ENCODE results near the gene CSNK2B.

Gene CSNK2B

DNA sequence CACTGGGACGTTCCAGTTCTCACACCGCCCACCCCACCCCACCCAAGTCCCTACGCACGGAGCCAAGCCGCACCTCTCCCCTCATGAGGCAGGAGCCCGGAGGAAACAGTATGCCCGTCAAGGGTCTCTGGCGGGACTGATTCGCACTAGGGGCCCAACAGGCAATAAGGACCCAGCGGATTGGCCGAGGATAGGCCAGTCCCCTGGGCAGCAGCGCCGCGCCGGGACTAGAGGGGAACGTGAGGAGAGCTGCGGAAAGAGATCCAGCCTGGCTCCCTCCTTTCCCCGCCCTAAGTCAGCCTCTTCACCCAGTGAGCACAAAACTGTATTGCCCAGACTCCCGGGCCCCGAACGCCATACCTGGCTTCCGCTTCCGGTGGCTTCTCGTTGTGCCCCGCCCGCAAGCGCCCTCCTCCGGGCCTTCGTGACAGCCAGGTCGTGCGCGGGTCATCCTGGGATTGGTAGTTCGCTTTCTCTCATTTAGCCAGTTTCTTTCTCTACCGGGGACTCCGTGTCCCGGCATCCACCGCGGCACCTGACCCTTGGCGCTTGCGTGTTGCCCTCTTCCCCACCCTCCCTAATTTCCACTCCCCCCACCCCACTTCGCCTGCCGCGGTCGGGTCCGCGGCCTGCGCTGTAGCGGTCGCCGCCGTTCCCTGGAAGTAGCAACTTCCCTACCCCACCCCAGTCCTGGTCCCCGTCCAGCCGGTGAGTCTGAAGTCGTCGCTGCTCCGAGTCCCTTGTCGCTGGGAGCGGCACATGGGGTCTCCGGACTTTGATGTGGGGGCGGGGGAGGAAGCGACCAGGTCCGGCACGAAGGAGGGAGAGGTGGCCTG lies at the start of gene CSNK2B:
TSS of gene CSNK2B (plus strand) at position 580 of the 836 bp plus-strand sequence. CDS start 752 bp downstream, outside the sequence.
- in situ Hi-C loops (cut with MboI; ENCODE audit: low sequenced_read_pairs), result loop anchor here (25.0 kb wide), 1 partner anchor 297 kb away; the partner anchor contains the start of genes DXO, NELFE and SKIC2

- in situ Hi-C loops (cut with MboI; ENCODE audit: low sequenced_read_pairs), result no loop called here
Measured at GRCh38 chr6:31617010-31617409, 48.9 kb upstream of the CSNK2B start.

GRCh38 chr6:31619805-31620585 lies 45.9 kb upstream of the CSNK2B start:
- in situ Hi-C loops (cut with MboI; ENCODE audit: low sequenced_read_pairs), result no loop called here

GRCh38 chr6:31620586-31621319 lies 45.1 kb upstream of the CSNK2B start, which contains the start of gene PRRC2A:
PRRC2A (plus strand) TSS chr6:31620715; CDS start chr6:31622790, 2,075 bp downstream.
- in situ Hi-C loops (cut with MboI; ENCODE audit: low sequenced_read_pairs), result no loop called here

DNA sequence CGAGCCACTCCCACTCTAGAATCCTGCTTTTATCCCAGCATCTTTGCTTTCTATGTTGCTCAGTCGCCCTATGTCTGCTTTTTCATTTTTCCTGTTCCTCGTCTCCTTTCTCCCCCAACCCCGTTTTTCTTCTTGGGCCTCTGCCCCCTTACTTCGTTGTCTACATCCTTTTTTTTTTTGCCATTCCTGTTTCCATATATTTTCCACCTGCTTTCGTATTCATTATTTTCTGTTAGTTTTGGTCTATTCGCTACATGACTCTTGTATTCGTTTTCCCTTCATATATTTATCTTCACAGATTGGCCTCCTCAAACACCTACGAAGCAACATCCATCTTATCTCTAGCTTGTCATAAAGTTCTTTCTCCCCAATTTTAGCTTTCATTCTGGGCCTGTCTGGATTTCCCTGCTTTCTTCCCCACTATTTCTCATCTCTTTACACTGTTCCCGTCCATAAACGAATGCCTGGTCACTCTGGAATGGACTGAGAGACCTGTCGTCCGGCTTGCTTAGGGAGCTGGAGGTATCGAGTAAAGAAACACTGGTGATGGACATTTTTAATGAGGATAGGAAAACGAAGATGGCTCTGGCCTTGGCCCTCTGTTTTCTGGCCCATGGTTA lies 44.5 kb upstream of the CSNK2B start:
- in situ Hi-C loops (cut with MboI; ENCODE audit: low sequenced_read_pairs), result no loop called here

DNA sequence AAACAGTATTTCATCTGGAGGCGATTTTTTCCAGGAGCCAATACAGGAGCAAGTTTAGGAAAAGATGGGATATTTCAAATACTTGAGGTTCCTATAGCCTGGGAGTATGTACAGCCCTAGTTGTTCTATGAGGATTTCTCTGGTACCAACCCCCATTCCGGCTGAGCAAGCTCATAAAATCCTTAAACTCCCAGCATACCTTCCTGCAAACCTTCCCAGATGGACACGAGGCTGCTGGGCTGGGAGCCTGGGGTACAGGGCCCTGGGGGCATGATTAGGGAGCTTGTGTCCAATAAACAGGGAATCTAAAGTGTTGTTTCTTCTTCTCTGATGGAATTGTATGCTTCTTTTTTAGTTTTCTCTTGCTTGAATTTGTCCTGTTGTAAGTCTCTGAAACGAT lies 43.9 kb upstream of the CSNK2B start:
- in situ Hi-C loops (cut with MboI; ENCODE audit: low sequenced_read_pairs), result no loop called here

DNA sequence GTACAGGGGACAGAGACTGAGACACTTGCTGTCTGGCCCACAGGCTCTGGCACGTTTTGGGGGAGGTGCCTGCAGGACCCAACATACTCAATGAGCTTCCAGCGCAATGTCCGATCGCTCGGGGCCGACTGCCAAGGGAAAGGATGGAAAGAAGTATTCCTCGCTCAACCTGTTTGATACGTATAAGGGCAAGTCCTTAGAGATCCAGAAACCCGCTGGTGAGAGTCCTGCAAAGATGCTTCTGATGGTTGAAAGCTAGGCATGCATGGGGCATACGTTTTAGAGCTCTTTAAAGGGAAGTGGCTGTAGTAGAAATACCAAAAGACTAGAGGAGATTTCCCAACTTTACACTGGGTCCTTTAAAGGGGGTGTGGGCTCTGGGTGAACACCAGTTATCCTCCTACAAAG lies 43.2 kb upstream of the CSNK2B start:
- in situ Hi-C loops (cut with MboI; ENCODE audit: low sequenced_read_pairs), result no loop called here

- in situ Hi-C loops (cut with MboI; ENCODE audit: low sequenced_read_pairs), result no loop called here
Measured at GRCh38 chr6:31624070-31624469, 41.8 kb upstream of the CSNK2B start.

- in situ Hi-C loops (cut with MboI; ENCODE audit: low sequenced_read_pairs), result no loop called here
Measured at GRCh38 chr6:31626952-31627351, 38.9 kb upstream of the CSNK2B start.

DNA sequence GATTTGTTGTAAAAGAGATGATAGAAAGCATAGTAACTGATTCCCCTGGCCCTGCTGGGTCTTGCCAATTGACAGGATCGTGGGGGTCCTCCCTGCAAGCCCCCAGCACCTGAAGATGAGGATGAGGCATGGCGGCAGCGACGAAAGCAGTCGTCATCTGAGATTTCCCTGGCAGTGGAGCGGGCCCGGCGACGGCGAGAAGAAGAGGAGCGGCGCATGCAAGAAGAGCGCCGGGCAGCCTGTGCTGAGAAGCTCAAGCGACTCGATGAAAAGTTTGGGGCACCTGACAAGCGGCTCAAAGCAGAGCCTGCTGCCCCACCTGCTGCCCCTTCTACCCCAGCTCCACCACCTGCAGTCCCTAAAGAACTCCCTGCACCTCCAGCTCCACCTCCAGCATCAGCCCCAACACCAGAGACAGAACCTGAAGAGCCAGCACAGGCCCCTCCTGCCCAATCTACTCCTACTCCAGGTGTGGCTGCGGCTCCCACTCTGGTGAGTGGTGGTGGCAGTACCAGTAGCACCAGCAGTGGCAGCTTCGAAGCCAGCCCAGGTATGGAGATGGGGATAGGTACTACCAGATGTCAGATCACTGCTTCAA lies 38.1 kb upstream of the CSNK2B start:
- in situ Hi-C loops (cut with MboI; ENCODE audit: low sequenced_read_pairs), result no loop called here

DNA sequence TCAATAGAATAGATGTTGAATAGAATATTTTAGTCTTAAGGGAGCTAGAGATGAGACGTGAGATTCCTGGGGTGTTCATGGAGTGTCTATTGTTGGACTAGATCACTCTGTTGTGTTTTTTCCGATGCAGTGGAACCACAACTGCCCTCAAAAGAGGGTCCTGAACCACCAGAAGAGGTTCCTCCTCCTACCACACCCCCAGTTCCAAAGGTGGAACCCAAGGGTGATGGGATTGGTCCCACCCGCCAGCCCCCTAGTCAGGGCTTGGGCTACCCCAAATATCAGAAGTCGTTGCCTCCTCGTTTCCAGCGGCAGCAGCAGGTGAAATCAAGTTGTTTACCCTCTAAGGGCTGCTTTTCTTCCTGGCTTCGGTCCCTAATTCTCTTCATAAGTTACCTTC lies 36.9 kb upstream of the CSNK2B start:
- in situ Hi-C loops (cut with MboI; ENCODE audit: low sequenced_read_pairs), result no loop called here

DNA sequence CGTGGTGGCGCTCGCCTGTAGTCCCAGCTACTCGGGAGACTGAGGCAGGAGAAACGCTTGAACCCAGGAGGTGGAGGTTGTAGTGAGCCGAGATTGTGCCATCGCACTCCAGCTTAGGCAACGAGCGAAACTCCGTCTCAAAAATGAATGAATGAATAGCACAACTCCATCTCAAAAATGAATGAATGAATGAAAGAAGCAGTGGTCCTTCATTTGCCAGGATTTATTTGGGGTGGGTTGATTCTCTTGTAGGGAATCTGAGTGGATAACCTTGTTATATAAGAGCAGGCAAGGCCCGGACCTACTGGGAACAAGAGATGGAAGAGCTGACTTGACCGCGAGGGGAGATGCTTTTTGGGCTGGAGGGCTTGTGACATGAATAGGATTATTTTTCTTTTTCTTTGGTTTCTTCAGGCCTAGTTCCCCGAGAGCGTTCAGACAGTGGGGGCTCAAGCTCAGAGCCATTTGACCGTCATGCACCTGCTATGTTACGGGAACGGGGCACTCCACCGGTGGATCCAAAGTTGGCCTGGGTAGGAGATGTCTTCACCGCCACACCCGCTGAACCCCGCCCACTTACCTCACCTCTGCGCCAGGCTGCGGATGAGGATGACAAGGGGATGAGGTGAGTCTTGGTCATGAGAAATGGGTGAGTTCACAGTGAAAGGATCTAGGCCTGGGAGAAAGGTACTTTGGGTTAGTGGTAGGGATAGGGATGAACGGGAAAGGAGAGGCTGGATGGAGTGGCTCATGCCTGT lies 35.5 kb upstream of the CSNK2B start:
- in situ Hi-C loops (cut with MboI; ENCODE audit: low sequenced_read_pairs), result no loop called here

GRCh38 chr6:31631209-31631608 lies 34.7 kb upstream of the CSNK2B start:
- in situ Hi-C loops (cut with MboI; ENCODE audit: low sequenced_read_pairs), result no loop called here

- in situ Hi-C loops (cut with MboI; ENCODE audit: low sequenced_read_pairs), result no loop called here
Measured at GRCh38 chr6:31631681-31632278, 34.1 kb upstream of the CSNK2B start.

DNA sequence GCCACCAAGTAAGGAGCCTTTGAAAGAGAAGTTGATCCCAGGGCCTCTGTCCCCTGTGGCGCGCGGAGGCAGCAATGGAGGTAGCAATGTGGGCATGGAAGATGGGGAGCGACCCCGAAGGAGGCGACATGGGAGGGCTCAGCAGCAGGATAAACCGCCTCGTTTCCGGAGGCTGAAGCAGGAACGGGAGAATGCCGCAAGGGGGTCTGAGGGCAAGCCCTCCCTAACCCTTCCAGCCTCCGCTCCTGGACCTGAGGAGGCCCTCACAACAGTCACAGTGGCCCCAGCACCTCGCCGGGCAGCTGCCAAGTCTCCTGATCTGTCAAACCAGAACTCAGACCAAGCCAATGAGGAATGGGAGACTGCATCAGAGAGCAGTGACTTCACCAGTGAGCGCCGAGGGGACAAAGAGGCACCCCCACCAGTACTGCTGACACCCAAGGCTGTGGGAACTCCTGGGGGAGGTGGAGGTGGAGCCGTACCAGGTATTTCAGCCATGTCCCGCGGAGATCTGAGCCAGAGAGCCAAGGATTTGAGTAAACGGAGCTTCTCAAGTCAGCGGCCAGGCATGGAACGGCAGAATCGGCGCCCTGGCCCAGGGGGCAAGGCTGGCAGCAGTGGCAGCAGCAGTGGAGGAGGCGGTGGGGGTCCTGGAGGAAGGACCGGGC lies 33.5 kb upstream of the CSNK2B start:
- in situ Hi-C loops (cut with MboI; ENCODE audit: low sequenced_read_pairs), result no loop called here

DNA sequence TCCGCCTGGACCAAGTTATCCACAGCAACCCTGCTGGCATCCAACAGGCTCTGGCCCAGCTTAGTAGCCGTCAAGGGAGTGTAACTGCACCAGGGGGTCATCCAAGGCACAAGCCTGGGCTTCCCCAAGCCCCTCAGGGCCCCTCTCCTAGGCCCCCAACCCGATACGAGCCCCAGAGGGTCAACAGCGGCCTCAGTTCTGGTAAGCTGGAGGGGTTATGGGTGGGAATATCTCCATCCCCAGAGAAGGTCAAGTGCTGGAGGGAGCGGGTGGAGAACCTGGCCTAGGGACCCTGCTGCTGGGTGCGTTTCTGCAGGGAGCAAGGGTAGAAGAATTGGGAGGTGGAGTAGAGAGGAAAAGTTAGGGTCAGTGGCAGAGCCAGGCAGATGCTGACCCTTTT lies 32.4 kb upstream of the CSNK2B start:
- in situ Hi-C loops (cut with MboI; ENCODE audit: low sequenced_read_pairs), result no loop called here

DNA sequence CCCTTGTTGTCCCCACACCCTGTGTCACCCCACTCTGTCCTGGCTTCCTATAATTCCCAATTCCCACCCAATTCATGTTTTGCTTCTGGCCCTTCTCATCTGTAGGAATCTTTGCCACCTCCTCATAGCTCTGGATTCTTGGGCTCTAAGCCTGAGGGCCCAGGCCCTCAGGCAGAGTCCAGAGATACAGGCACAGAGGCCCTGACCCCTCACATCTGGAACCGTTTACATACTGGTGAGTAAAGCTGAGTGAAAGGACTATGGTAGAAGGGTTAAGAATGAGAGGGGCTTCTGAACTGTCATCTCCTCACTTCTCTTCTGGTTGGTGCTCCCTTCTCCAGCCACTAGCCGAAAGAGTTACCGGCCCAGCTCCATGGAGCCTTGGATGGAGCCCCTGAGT lies 31.7 kb upstream of the CSNK2B start:
- in situ Hi-C loops (cut with MboI; ENCODE audit: low sequenced_read_pairs), result no loop called here

- in situ Hi-C loops (cut with MboI; ENCODE audit: low sequenced_read_pairs), result no loop called here
Measured at GRCh38 chr6:31634969-31635575, 30.8 kb upstream of the CSNK2B start.

Data from HL-60/S4 treated with phorbol 12-myristate 13-acetate at 8.2 ng/mL for 4 days and 3 days (cell line).